Stimulated activated CD4-positive, alpha-beta T cell treated with anti-CD3 and anti-CD28 coated beads, Interleukin-12 subunit alpha, Interleukin-12 subunit beta, amount 100 ng/mL, for 48 hours (primary cell): ENCODE results near the gene IQCH.

ENCODE experiments used
- DNase-seq, 3 donors: peaks; one replicate each; pipeline ENCODE4 v3.0.0-alpha.2; 2020; ENCODE audit warnings: low read depth in 2 of 3, low spot score in 1 of 3

Gene IQCH

DNA sequence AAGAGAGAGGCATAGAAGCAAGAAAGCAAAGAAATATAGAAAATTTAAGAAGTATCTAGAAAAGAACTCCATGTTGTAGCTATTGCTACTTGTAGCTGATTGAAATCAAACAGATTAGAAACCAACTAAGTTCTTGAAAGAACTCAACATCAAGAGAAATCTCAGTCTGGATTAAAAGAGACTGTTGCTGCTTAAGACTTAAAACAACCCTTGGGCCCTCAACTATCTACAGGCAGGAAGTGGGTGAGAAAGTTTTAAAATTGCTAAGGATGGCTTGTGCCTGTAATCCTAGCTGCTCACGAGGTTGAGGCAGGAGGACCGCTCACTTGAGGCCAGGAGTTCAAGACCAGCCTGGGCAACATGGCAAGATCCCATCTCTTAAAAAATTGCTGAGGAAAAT lies 227.1 kb downstream of the IQCH start:
- no peak for DNase-seq

DNA sequence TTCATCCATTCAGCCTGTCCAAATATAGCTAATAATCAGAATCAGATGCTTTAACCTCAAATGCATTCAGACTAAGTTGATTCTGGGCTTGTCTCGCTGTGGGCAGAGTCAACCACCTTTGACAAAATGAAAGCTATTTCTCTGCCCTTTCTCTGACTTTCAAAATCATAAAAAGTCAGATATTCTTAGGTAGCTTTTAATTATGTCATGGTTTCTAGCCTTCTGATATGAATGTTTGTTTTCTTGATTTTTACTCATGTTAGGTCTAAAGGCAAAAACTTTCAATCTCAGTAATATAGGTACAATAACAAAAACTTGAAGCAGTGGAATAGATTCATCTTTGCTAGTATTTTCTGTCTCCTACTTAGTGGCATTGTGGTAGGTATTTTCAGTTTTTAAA lies 241.0 kb downstream of the IQCH start:
- no peak for DNase-seq

DNA sequence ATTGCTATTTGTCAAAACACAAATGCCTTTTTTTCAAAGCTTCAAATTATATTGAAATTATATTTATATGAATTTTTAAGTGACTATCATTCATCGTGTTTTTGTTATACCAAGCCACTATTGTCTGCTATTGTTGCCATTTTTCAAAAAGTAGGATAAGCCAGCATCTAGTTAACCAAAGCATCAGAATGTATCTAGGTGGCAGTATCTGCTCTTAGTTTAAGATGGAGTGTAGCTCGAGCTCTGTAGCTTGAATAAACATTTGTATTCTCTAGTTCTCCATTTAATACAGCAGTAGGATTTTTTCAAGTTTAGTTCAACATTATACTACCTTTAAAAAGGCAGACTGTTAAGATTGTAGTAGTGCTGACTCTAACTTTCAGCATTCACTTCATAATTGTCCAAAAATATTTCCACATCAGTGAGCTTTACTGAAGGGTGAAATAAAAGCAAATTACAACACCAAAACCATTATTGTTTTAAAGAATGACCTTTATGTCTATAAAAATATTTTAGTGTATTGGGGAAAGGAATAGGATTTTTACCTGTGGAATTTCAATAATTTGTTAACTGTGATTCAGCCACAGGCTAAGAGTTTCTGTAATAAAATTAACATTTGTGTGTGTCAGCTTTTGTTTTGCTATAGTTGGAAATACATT lies 246.7 kb downstream of the IQCH start:
- DNase-seq, result no peak

GRCh38 chr15:67501836-67502461 lies 247.4 kb downstream of the IQCH start:
- no peak for DNase-seq

DNA sequence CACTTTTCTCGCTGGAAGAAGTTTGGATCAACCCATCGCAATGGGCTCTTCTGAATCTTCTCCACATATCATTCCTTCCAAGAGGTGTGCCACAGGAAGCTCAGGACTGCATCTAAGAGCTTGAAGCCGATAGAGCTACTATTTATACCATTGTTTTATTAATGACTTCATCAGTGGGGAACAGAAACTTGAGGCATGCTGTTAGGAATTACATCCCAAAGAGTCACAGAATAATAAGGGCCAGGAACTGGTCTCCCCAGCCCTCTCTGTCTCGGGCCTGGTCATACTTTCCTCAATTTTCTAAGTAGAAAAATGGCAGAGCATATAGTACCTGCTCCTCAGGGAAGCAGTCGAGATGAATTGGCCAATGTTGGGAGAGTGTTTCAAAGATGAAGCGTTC lies 249.5 kb downstream of the IQCH start:
- no peak for DNase-seq

DNA sequence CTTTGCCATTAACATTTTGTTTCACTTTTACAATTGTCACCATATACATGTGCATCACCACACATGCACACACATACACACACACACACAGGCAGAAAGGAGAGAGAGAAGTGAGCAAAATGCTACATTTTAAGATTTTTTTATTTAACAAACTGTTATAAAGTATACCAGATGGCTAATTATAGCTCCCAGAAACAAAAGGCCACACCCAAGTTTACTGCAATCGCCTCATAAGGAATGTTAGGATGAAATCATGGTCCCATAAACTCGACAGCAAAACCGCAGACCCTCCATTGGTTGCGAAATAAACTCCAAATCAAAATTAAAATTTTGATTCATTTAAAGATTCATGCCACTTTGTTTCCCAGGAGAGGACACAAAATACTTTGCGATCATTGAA lies 250.2 kb downstream of the IQCH start:
- no peak for DNase-seq

DNA sequence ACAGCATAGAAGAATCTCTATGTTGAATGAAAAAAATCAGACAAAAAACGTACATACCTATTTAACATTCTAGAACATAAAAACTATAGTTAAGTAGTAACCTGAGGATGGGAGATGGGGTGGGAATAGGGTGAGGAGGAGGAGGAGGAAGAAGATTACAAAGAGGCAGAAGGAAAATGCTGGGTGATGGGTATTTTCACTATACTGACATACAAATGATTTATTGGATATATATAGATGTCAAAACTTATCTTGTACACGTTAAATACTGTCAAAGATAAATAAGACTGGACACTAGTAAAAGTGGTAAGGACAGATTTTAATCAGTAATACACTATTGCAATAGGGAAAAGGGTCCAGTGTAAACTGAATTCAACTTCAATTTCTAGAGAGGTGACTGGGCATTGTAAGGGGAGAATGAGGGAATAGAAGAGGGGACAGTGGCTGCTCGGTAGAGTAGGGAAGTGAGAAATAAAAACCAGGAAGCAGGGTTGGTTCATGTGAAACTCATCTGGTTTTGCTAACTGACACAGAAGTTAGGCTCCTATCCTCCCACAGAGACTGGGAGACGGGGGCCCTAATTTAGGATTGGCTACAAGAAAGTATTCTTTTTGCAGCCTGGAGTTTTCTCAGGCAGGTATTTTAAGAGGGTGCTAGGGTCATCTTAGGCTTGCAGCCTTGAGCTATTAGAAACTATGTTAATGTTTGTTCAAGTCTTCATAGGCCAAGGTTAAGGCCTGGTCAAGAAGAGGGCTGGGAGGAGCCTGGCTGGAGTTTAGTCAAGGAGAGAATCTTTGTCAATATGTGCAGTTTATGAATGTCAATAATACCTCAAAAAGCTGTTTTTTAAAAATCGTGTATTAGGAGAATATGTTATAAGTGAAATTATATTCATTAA lies 251.3 kb downstream of the IQCH start:
- DNase-seq, result no peak

DNA sequence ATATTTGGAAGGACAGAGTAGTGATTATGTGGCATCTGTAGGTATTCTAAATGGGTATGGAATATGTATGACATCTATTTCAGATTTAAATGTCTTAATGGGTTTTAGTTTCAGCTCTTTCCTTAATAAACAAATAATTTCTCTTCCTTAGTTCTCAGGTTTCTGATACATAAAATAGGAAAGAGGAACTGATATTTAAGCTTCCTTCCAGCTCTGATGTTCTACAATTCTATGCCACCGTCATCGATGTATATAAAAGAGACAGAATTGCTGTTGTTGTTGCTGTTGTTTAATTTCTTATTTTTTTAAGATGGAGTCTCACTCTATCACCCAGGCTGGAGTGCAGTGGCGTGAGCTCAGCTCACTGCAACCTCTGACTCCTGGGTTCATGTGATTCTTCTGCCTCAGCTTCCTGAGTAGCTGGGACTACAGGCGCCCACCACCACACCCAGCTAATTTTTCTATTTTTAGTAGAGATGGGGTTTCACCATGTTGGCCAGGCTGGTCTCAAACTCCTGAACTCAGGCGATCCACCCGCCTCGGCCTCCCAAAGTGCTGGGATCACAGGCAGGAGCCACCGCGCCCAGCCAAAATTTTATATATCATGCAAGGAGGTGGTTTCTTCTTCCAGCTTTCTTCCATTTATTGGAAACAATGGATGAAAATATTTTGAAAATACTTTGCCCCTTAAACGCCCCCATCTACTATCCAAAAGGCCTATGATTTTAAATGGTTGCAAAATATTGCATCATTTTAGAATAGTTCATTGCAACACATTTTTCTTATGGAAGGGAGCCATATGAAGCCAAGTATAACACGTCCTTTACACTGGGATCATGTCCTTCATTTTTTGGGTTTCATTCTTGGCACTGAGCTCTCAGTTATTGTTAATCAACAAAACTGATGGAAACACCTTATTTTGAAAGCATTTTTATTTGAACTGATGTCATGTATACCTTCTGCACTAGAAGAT lies 252.5 kb downstream of the IQCH start:
- no peak for DNase-seq

DNA sequence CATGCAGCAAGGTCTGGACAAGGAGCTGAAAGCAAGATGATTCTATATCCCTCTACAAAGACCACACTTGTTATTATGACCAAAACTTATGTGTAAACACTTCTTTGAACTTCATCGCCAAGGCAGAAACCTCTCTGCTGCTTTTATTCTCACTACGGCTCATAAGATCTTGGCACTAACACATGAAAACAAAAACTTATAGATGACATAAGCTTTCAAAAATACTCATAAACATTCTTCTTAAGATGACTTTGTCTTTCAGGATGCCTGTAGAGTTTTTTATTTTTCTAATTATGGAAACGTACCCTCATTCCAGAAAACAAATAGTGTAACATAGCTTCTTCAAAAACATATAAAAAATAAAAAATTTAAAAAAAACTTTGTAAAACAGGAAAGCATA lies 253.8 kb downstream of the IQCH start:
- no peak for DNase-seq

DNA sequence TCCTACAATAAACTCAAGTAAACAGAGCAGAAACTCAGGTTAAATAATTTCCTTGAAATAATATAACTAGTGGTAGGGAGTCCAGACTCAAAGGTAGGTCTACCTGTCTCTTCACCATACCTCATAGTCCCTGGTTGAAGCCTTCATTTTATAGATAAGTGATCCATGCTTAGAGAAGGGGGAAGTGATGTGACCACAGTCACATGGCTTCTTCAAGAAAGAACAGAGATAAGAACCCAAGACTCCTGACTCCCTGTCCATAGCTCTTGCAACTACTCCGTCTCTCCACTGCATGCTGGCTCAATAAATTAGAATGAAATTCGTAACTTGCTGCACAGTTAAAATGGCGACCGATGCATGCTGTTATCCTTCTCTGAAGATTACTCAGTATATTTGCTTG lies 255.3 kb downstream of the IQCH start:
- DNase-seq, result no peak

- DNase-seq, result no peak
Measured at GRCh38 chr15:67510597-67511190, 256.1 kb downstream of the IQCH start.

DNA sequence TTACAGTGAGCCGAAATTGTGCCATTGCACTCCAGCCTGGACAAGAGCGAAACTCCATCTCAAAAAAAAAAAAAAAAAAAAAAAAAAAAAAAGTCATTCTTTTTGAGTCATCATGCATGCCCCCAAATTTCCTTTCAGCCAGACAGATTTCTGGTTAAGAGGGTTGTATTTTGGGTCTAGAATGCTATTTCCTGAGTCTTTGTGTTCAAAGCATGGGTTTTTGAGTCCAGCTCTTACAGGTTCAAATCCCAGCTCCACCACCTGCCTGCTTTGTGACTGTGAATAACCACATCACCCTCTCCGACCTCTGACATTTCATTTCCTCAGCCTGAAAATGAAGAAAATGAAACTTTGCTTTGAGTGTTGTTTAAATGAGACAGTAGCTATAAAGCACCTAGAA lies 257.0 kb downstream of the IQCH start:
- DNase-seq, result no peak

- no peak for DNase-seq
Measured at GRCh38 chr15:67512140-67512539, 257.6 kb downstream of the IQCH start.

GRCh38 chr15:67512933-67513714 lies 258.5 kb downstream of the IQCH start:
- DNase-seq, result no peak

- DNase-seq, result no peak
Measured at GRCh38 chr15:67515090-67515489, 260.5 kb downstream of the IQCH start.

DNA sequence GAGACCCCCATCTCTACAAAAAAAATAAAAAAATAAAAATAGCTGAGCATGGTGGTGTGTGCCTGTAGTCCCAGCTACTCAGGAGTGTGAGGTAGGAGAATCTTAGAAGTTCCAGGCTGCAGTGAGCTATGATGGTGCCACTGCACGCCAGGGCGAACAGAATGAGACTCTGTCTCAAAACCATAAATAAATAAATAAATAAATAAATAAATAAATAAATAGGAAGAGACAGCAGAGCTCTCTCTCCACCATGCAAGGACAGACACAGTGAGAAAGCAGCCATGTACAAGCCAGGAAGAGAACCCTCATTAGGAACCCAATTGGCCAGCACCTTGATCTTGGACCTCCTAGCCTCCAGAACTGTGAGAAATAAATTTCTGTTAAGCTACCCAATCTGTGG lies 261.0 kb downstream of the IQCH start:
- DNase-seq, result no peak

GRCh38 chr15:67520321-67521028 lies 265.9 kb downstream of the IQCH start:
- peak in 1 of 3 donors; percentile 64 for DNase-seq

DNA sequence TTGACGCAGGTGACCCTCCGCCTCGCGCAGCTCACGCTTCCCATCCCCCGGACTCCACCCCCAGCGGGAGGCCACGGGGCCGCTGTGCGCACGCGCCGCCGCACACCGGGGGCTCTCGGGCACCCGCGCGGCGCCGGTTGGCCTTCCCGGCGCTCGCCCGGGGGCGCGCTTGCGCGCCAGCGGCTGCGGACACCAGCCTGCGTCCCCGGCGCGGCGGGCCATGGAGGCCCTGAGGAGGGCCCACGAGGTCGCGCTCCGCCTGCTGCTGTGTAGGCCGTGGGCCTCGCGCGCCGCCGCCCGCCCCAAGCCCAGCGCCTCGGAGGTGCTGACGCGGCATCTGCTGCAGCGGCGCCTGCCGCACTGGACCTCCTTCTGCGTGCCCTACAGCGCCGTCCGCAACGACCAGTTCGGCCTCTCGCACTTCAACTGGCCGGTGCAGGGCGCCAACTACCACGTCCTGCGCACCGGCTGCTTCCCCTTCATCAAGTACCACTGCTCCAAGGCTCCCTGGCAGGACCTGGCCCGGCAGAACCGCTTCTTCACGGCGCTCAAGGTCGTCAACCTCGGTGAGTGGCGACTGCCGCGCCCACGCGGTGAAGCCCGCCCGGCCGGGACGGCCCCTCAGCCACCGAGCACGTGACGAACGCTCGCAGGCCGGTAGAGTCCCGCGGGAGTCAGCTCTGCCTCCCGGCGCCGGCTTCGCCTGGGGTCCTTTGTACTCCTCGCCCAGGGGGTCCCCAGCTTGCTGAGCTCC lies 266.6 kb downstream of the IQCH start, which contains the start of gene C15orf61:
Gene C15orf61, plus strand, starts transcription at position 103 of the 754 bp plus-strand sequence. Its CDS starts 118 bp downstream, at position 221.
- peak; percentile 50 to 76 (median 73) for DNase-seq
